Loucy (cell line): Measurements from ENCODE around the gene PHF13.

Experiments
- EZH2phosphoT487 ChIP-seq: fragments of 200-600 bp; IDR thresholded peaks from 2 replicates; pipeline ENCODE4 v1.6.1; 2018; ENCODE audit warnings: antibody characterized with exemption, mild to moderate bottlenecking, moderate library complexity, borderline replicate concordance
- TF ChIP-seq, protein P1 (sequence below): fragments of 200-600 bp; sonication (generic); conservative IDR thresholded peaks from 2 replicates; pipeline ENCODE4 v1.5.1; 2014; ENCODE audit warnings: mild to moderate bottlenecking, antibody characterized with exemption, low read length

DNA sequence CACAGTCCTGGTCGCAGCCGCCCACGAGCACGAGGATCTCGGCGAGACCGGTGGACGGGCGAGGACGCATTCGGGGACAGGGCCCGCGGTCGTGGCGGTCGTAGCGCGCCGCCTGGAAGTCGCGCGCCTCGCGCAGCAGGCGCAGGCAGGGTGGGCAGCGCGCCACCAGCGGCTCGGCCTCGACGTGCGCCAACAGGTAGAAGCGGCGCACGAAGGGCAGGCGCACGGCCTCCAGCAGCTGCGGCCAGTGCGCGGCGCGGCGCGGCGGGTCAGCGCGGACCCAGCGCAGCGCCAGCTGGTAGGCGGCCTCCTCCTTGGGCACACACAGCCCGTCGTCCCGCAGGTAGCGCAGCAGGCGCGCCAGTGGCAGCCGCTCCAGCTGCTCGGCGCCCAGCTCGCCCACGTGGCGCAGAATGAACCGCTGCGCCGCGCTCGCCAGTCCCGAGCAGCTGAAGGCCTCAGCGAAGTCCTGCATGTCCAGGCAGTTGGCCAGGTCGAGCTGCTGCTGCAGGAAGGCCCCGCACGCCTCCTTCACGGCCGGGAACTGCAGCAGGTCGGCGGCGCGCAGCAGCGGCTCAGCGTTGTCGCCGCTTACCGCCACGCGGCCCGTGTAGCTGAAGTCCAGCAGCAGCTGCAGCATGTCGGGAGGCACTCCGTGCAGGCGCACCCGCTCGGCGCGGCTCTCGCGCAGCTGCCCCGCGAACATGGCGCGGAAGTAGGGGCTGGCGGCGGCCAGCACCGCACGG, 11.4 kb upstream of the PHF13 start:
- TF ChIP-seq, protein P1, sequence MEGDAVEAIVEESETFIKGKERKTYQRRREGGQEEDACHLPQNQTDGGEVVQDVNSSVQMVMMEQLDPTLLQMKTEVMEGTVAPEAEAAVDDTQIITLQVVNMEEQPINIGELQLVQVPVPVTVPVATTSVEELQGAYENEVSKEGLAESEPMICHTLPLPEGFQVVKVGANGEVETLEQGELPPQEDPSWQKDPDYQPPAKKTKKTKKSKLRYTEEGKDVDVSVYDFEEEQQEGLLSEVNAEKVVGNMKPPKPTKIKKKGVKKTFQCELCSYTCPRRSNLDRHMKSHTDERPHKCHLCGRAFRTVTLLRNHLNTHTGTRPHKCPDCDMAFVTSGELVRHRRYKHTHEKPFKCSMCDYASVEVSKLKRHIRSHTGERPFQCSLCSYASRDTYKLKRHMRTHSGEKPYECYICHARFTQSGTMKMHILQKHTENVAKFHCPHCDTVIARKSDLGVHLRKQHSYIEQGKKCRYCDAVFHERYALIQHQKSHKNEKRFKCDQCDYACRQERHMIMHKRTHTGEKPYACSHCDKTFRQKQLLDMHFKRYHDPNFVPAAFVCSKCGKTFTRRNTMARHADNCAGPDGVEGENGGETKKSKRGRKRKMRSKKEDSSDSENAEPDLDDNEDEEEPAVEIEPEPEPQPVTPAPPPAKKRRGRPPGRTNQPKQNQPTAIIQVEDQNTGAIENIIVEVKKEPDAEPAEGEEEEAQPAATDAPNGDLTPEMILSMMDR: no peak
- TF ChIP-seq EZH2phosphoT487: no peak
